ENCODE measurements around the gene APOL1.
A peak's percentile ranks its signal among the peaks of the same experiment; 100 is the strongest.
"Not testable (repeated sequence)": the region's sequence is repeated elsewhere in the genome, so short reads cannot be mapped to it uniquely, and the experiment has no call there.

Gene APOL1

DNA sequence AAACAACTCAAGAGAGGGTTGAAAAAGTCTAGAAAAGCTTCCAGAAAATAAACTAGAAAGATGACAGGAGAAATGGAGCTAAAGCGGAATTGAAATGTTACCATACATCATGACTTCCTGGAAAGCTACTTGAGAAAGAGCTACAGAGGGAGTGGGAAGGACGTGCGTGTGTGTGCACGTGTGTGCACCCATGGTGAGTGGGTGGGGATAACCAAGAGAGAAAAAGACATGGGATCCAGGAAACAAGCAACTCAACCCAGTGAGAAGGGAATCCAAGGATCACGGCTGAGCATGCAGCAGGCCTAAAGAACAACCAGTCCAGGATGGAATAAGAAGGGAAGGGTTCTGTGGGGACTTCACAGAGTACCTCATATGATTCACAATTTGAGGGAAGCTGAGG is 21.6 kb downstream of the APOL1 start:
- DNase-seq, result no peak

DNA sequence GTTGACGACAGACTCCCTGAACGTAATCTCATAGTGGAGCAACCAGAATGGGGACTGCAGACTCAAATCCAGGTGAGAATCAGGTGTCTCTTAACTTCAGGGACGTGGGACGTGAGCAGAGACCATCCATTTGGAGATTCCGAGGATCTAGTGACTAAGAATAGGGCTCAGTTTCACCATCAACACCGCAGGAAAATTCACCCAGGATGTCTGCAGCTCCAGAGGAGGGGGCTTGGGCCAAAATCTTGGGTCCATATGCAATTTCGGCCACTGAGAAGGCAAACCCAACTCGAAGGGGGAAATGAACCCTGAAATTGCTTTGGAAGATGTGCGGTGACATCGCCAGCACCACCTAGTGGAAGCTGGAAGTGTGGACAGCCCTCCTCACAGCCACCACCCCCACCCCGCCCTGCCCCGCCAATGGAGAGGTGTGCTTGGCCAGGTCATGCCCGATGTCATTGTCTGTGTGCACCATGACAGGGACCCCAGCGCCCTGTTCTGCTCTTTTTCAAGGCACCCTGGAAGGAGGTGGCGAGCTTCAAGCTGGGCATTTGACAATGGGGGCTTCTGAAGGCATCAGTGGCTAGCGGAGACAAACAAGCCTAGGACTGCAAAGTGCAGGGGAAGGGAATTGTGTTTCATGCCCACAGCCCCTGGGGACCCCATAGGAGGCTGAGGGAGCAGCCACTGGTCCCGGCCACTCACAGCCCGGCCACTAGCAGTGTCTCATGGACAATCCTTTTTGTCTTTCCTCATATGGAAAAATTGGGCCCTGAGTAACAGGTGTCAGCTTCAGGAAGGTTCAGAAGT is 24.8 kb downstream of the APOL1 start:
- peak; percentile 69 for DNase-seq

DNA sequence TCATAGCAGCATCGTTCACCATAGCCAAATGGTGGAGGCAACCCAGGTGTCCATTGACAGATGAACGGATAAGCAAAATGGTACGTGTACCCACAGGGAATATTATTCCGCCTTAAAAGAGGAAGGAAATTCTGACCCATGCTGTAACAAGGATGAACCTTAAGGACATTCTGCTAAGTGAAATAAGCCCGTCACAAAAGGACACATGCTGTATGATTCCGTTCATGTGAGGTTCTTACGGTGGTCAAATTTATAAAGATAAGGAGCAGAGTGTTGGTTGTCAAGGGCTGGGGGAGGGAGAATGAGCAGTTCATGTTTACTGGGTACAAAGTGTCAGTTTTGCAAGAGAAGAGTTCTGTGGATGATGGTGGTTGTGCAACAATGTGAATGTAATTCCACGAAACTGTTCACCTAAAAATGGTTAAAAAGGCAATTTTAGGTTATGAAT is 26.3 kb downstream of the APOL1 start:
- no peak for DNase-seq

DNA sequence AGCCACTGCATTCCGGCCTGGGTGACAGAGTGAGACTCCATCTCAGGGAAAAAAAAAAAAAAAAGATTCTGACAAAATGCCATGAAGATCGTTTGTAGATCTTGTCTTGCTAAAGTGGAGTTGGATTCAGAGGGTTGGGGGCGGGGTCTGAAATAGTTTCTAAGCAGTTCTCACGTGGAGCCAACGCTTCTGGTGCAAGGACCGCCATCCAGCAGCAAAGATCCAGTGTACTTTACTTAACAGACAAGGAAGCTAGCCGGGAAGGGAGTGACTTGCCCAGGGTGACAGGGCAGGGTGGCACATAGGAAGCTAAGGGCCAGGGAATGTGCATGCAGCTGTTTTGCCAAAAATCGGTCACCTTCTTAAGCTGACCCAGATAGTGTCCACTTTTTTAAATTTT is 27.4 kb downstream of the APOL1 start:
- DNase-seq, result no peak

DNA sequence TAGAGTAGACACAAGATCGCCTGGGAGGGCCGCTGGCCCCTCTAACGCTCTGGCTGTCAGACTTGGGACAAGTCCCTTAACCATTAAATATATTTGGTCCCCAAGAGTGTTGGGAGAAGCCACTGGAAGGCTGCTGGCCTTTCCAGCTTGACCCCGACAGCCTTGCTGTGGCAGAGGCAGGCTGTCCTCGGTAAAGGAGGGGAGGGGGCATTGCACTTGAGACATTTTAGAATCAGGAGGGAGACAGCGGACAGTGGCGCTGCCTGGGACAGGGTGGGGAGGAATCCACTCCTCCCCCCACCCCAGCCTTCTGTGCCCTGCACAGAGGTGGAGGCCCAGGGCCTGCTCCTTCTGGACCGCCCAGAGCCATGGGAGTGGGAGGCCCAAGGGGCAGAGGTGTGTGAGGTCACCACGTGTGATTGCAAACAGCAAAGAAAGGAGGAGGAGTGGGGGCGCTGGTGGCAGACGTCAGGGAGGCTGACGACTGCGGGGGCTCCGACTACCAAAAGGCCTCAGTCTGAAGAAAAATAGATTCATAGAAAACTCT is 28.9 kb downstream of the APOL1 start:
- no peak for DNase-seq

DNA sequence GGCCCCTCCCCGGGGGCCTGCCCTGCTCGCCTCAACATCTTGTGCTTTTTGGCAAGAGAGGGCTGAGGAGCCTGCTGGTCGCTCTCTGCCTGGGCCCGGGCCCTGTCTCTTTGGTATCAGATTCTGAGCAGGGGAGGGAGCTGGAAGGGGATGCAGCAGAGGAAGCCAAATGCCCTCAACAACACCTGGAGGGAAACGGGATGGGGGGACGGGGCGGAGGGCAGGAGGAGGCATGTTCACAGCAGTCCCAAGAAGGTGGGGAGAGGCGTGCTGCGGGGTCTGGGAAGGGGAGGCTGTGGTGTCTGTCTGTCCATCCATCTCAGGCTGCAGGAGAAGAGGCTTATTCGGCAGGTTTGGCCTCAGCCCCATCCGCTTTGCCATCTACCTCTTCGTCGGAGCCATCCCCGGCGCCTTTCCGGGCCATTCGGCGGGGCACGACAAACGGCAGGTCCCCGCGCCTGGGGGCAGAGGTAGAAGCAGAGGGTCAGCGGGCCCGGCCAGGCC is 29.4 kb downstream of the APOL1 start:
- DNase-seq, result no peak

DNA sequence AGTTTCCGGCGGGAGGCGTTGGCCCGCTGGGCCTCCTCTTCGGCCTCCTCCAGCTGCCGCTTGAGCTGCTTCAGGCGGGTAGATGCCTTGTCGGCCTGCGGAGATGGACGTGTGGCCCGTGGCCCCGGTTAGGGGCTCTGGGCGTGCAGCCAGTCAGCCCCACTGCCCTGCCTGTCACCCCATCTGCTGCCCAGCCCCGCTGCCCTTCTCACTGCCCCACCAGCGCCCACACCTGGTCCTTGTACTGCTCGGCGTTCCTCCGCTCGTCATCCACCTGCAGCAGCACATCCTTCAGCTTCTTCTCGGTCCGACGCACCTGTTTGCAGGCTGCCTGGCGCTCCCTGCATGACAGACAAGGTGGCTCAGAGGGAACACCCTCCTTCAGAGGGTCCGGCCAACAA is 31.2 kb downstream of the APOL1 start:
- DNase-seq, result no peak

DNA sequence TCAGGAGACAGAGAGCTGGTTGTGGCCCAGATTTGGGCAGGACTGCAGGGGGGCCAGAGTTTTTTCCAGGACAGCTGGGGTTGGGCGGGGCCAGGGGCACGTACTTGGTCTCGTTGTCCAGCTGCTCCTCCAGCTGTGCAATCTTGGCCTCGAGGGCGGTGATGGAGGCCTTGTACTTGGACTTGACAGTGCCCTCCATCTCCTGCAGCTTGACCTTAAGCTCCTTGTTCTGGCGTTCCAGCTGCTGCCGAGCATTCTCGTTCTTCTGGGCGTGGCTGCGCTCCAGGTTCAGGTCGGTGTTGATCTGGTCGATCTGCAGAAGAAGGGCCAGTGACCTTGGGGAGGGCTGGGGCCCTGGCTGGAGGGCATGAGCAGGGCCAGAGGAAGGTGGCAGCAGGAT is 32.1 kb downstream of the APOL1 start:
- DNase-seq, result no peak

DNA sequence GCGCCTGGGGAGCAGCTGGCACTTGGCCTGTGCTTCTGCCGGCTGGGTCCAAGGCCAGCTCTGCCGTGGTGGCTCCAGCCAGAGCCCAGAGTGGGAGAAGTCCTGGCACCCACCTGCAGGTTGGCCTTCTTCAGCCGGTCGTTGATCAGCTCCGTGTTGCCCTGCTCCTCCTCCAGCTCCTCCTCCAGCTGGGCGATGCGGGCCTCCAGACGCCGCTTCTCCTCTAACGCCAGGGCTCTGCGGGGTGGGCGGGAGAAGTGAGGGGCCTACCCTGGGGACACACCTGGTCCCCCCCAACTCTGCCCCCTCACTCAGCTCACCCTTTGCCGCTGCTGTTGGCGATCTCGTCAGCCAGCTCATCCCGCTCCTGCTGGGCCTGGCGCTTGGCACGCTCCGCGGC is 32.6 kb downstream of the APOL1 start:
- DNase-seq, result no peak

DNA sequence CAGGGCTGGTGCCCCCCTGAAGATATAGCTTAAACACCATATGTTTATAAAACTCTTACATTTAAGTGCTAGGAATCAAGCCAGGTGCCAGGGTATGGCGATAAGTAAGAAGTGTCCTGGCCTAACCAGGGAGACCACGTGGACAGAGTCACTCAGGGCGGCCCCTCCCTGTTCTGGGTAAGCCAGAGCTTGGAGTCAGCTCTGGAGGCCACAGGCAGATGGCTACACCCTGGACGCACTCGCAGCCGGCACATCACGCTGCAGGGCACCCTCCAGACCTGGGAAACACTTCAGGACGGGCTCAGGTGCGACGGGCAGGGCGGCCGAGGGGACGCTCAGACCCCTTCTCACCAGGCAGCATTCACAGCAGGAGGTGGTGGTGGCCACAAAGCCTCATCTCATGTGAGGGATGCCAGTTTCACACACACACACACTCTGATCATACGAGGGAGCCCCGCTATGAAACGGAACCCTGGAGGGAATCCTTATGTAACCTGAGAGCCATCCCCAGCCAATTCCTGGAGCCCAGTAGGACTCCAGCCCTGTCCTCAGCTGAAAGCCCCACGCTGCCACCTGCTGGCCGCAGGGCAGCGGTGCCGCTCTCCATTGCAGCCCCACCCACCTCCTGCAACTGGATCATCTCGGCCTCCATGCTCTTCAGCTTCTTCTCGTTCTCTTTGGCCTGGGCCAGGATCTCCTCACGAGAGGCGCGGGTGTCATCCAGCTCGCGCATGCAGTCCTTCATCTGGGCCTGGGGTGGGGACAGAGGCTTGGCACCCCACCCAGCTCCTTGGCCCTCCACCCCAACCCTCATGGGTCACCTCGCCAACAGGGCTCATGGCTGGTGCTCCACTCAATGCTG is 33.4 kb downstream of the APOL1 start:
- peak; percentile 46 for DNase-seq

DNA sequence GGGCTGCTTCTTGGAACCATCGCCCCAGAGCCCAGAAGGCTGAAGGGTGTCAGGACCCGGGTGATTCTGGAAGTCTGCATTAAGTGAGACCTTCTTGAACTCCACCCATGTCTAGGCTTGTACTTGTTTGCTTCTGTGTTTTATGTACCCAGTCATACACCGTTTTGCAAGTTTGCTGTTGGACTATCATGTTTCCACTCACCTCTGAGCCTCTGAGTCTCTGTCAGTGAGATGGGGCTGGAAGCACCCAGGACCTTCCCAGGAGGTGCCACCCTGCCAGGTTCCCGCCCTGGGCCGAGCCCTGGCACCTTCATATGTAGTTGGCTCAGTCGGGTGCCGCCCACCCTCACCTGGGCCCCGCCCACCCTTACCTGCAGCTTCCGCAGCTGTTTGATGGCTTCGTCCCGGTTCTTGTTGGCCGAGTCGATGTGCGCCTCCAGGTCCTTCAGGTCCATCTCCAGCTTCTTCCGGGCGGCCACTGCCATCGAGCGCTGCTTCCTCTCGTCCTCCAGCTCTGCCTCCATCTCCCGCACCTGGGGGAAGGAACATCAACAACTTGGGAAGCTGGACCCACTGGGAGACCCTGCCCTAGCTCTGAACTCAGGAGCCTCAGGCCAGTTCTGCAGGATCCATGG is 35.1 kb downstream of the APOL1 start:
- DNase-seq, result no peak

DNA sequence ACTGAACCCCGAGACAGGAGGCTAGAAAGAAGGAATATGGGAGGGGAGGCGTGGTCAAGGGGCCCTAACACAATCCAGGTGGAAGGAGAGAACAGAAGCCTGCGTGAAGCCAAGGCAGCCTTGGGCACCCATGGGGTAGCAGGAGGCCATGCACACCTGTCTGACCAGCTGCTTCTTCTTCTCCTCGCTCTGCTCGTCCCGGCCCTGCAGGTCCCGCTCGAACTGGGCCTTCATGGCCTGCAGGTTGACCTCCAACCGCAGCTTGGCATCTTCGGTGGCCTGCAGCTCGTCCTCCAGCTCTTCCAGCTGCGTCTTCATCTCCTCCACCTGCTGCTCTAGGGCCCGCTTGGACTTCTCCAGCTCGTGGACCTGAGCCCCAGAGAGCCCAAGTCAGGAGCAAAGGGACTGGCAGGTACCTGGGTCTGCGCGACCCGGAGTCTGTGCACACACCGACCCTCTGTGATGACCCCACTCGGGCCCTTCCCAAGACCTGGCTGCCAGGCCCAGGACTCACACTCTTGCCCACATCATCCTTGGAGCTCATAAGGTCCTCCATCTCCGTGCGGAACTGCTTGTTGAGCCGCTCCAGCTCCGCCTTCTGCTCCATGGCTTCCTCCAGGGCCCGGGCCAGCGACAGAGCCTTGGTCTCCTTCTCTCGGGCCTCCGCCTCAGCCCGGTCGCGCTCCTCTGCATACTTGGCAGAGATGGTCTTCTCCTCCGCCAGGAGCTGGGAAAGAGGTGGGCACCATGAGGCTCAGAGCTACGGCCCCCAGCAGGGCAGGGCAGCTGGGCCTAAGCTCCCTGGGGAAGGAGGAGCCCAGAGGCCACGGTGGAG is 35.9 kb downstream of the APOL1 start:
- DNase-seq, result no peak

DNA sequence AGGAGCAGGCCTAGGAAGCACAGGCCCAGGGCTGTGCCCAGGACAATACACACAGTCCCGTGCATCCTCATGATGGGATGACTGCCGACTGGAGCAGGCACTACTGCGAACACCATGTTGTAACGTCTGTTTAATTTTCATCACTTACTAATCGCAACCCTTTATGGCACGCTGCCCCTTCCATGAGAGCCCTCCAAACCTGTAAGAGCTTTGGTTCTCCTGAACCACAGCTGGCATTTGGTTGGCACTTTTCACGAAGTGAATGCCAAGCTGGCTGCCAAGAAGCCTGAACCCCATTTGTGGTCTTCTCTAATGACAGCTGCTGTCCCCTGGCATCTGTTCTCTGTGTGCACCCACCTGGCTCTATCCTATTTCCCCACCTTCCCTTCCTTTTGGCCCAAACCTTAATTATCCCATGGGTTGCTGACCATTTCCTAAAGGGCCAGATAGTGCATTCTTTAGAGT is 36.5 kb downstream of the APOL1 start:
- no peak for DNase-seq

DNA sequence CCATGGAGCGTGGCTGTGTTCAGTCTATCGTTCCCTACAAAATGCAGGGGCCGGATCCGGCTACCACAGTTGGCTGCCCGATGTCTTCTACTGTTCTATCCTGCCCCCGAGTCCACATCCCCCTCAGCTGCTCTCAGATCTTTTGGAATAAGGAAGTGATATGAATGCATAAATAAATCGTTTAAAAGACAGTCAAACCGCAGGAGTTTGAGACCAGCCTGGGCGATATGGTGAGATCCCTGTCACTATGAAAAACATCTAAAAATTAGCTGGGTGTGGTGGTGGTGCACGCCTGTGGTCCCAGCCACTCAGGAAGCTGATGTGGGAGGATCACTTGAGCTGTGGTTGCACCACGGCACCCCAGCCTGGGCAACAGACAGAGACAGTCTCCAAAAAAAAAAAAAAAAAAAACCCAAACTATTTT is 37.0 kb downstream of the APOL1 start:
- peak; percentile 17 for DNase-seq

DNA sequence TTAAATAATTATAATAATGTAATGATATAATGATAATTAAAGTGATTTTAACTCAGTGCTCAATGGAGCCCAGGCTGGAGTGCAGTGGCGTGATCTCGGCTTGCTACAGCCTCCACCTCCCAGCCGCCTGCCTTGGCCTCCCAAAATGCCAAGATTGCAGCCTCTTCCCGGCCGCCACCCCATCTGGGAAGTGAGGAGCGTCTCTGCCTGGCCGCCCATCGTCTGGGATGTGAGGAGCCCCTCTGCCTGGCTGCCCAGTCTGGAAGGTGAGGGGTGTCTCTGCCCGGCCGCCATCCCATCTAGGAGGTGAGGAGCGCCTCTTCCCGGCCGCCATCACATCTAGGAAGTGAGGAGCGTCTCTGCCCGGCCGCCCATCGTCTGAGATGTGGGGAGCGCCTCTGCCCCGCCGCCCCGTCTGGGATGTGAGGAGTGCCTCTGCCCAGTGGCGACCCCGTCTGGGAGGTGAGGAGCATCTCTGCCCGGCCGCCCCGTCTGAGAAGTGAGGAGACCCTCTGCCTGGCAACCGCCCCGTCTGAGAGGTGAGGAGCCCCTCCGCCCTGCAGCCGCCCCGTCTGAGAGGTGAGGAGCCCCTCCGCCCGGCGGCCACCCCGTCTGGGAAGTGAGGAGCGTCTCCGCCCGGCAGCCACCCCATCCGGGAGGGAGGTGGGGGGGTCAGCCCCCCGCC is 37.6 kb downstream of the APOL1 start:
- DNase-seq, result not testable (repeated sequence)

DNA sequence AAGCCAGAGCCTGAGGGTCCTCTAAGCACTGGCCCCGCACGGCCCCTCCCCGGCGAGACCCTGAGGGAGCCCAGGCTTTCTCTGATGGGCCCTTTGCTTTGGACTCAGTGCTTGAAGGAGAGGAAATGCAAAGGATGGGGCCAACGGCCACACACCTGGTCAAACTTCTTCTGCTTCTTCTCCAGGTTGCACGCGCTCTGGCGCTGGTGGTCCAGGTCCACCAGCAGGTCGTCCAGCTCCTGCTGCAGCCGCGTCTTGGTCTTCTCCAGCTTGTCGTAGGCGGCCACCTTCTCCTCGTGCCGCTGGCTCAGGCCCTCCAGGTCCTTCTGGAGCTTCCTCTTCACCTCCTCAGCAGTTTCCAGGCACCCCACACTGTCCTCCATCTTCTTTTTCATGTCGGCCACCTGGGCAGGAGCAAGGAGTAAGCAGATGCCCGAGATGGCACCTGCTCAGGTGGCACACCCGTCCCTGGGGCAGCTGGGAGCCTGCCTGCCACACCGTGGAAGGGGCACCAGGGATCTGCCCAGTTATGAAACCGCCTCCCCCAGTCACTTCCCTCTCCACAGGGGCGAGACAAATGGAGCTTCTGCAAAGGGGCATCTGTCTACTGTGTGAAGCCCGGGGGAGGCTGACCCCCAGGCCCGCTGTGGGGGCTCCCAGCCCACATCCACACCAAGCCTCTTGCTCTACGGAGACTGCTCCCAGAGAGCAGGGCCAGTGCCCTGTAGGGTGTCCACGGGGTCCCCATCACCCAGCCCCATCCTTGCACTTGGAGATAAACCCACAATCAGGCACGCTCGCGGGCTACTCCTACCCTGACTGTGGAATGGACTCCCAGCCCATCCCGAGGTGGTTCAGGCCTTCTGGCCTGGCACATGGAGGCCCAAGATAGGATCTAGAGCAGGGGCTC is 39.2 kb downstream of the APOL1 start:
- no peak for DNase-seq

DNA sequence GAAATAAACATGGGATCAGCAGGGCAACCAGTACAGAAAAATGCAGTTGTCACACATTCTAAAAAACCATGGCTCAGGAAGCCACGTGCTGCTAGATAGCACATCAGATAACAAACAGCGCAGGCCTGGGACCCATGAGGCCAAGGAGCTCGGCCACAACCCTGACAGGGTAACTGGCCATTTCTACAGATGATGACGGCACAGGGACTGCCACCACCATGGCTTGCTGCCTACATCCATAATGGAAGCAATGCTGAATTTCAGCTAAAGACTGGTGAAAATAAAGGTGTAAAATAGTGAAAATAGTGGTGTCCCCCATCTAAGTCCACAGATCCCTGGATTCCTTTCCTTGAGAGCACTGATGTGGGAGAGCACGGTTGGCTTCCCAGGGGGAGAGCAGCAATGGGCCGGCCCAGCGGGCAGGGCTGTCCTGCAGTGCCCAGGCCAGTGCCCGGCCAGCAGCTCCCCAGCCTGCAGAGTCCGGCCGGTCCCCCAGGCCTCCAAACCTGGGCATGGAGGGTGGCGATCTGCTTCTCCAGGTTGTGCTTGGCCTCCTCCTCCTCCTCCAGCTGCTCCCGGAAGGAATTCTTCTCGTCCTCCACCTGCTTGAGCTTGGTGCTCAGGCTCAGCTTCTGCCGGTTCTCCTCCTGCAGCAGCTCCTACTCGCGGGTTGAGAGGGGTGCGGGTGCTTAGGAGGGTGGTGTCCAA is 40.0 kb downstream of the APOL1 start:
- no peak for DNase-seq

DNA sequence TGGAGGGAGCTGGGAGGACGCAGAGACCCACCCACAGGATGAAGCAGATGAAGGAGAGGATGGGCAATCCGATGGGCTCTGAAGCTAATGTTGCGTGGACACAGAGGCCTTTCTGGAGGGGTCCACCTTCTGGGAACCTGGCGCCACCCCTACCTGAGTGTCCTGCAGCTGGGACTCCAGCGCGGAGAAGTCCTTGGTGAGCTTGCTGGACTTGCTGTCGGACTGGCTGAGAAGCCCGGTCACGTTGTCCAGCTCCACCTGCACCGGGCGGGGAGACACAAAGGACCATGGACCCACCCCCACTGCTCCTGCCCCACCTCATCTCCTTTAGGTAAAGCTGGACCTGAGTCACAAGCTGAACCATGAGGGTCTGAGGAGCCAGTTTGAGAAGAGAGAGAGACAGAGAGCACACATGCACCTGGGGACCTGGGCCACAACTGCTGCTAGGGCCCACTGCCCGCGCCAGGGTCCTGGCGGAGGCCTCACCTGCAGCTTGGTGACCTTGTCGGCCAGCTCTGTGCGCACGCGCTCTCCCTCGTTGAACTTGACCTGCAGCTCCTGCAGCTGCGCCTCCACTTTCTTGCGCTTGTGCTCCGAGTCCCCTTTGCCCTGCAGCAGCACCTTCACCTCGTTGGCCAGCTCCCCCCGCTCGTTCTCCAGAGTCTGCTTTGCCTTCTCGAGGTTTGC is 40.8 kb downstream of the APOL1 start:
- no peak for DNase-seq

DNA sequence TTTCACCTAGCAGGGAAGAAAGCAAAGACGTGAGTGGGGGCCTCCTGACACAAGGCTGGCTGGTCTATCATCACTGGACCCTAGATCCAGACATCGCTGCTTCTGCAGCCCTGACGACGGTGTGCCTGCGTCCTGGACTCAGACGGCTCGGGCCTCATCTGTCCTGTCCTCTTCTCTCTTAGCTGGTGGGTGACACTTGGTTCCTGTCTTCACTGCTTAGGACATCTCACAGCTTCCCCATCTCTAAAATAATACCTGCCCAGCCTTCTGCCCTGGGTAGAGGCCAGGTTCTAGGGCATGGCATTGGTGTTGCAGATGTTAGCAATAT is 41.3 kb downstream of the APOL1 start:
- DNase-seq, result no peak
